WTC11 (cell line): ENCODE measurements around the gene ZNF285. TPM values are rescaled to one million over a fixed set of nuclear protein-coding genes. Genes with fewer than 3 reads are reported as not detected.

Source experiments
- ATAC-seq: fragments of 200-7000 bp; cut with Tn5 transposase; 2 replicates; pipeline ENCODE4 v1.10.0; 2021; ENCODE audit warnings: mild to moderate bottlenecking, moderate library complexity
- Bru-seq: library from RNA; stranded (reverse); fragments of 400-500 nt; gene quantifications from one replicate; lab custom pipeline; 2021; lab: Mats Ljungman, UMichigan
- CTCF ChIA-PET: fragments of 300-600 bp; sonication (Branson Sonifier 250); formaldehyde crosslinking; loops from one replicate; lab custom pipeline; 2021; ENCODE audit warnings: antibody characterized with exemption; lab: Charles Lee
- POLR2A ChIA-PET: fragments of 350-600 bp; sonication (Branson Sonifier 250); formaldehyde crosslinking; loops from one replicate; lab custom pipeline; 2021; ENCODE audit warnings: antibody characterized with exemption; lab: Charles Lee
- DNase-seq: peaks from one replicate; pipeline ENCODE4 v3.0.0; 2021; ENCODE audit warnings: low spot score
- H3K27ac Mint-ChIP-seq: 2 replicates; pipeline ENCODE4 v1.8.0; 2021; ENCODE audit warnings: mixed read lengths
- H3K27me3 Mint-ChIP-seq: 2 replicates; pipeline ENCODE4 v1.8.0; 2021; ENCODE audit warnings: low read depth, mild to moderate bottlenecking, moderate library complexity, mixed read lengths
- H3K36me3 Mint-ChIP-seq: 2 replicates; pipeline ENCODE4 v1.8.0; 2021; ENCODE audit warnings: mixed read lengths
- H3K4me1 Mint-ChIP-seq: 2 replicates; pipeline ENCODE4 v1.8.0; 2022; ENCODE audit warnings: mixed read lengths
- H3K4me3 Mint-ChIP-seq: 2 replicates; pipeline ENCODE4 v1.8.0; 2021; ENCODE audit warnings: mild to moderate bottlenecking, moderate library complexity, mixed read lengths
- H3K9me3 Mint-ChIP-seq: 2 replicates; pipeline ENCODE4 v1.8.0; 2021; ENCODE audit warnings: mixed read lengths
- CBFB ChIP-seq: sonication (generic); formaldehyde crosslinking; IDR thresholded peaks from 2 replicates; pipeline ENCODE4 v1.8.1; 2022; ENCODE audit warnings: mild to moderate bottlenecking, low read depth, missing genetic modification reagents
- ELF4 ChIP-seq: sonication (generic); formaldehyde crosslinking; IDR thresholded peaks from 2 replicates; pipeline ENCODE4 v1.8.1; 2022; ENCODE audit warnings: low read depth, mild to moderate bottlenecking, moderate library complexity, missing genetic modification reagents
- EMX1 ChIP-seq: fragments of 250-450 bp; sonication (Bioruptor Pico); IDR thresholded peaks from 2 replicates; pipeline ENCODE4 v1.8.0; 2021; ENCODE audit warnings: mild to moderate bottlenecking
- FOXK1 ChIP-seq: sonication (generic); formaldehyde crosslinking; IDR thresholded peaks from 2 replicates; pipeline ENCODE4 v1.8.0; 2022; ENCODE audit warnings: mild to moderate bottlenecking, moderate library complexity, missing genetic modification reagents
- GTF2I ChIP-seq: fragments of 250-450 bp; sonication (Bioruptor Pico); conservative IDR thresholded peaks from 2 replicates; pipeline ENCODE4 v1.4.0; 2021; ENCODE audit warnings: mild to moderate bottlenecking
- MAX ChIP-seq: sonication (generic); formaldehyde crosslinking; IDR thresholded peaks from 2 replicates; pipeline ENCODE4 v1.8.0; 2022; ENCODE audit warnings: mild to moderate bottlenecking, missing genetic modification reagents
- NFATC4 ChIP-seq: fragments of 250-450 bp; sonication (Bioruptor Pico); IDR thresholded peaks from 2 replicates; pipeline ENCODE4 v1.9.0; 2021; ENCODE audit warnings: mild to moderate bottlenecking
- NR3C1 ChIP-seq: sonication (generic); formaldehyde crosslinking; conservative IDR thresholded peaks from 2 replicates; pipeline ENCODE4 v1.8.1; 2023; ENCODE audit warnings: low read depth, mild to moderate bottlenecking, missing genetic modification reagents
- PRRX2 ChIP-seq: fragments of 250-450 bp; sonication (Bioruptor Pico); IDR thresholded peaks from 2 replicates; pipeline ENCODE4 v1.8.0; 2021; ENCODE audit warnings: mild to moderate bottlenecking
- SMAD3 ChIP-seq: sonication (generic); formaldehyde crosslinking; IDR thresholded peaks from 2 replicates; pipeline ENCODE4 v1.8.0; 2022; ENCODE audit warnings: missing genetic modification reagents, mild to moderate bottlenecking, borderline replicate concordance
- SP1 ChIP-seq: sonication (generic); formaldehyde crosslinking; conservative IDR thresholded peaks from 2 replicates; pipeline ENCODE4 v1.8.1; 2022; ENCODE audit warnings: missing genetic modification reagents
- TEAD1 ChIP-seq: sonication (generic); formaldehyde crosslinking; IDR thresholded peaks from 2 replicates; pipeline ENCODE4 v1.8.0; 2022; ENCODE audit warnings: mild to moderate bottlenecking, missing genetic modification reagents
- ZNF121 ChIP-seq: sonication (generic); formaldehyde crosslinking; IDR thresholded peaks from 2 replicates; pipeline ENCODE4 v1.8.0; 2023; ENCODE audit warnings: missing genetic modification reagents
- ZNF138 ChIP-seq: sonication (generic); formaldehyde crosslinking; conservative IDR thresholded peaks from 2 replicates; pipeline ENCODE4 v1.8.1; 2022; ENCODE audit warnings: mild to moderate bottlenecking, moderate library complexity, missing genetic modification reagents
- ZNF232 ChIP-seq: sonication (generic); formaldehyde crosslinking; IDR thresholded peaks from 2 replicates; pipeline ENCODE4 v1.8.0; 2022; ENCODE audit warnings: mild to moderate bottlenecking, missing genetic modification reagents
- ZNF263 ChIP-seq: sonication (generic); formaldehyde crosslinking; IDR thresholded peaks from 2 replicates; pipeline ENCODE4 v1.8.1; 2022; ENCODE audit warnings: low read depth, mild to moderate bottlenecking, moderate library complexity, missing genetic modification reagents
- long read RNA-seq, 3 experiments: library from RNA in 1 of 3; library from capped mRNA in 1 of 3; library from polyadenylated mRNA in 1 of 3; unstranded in 2 of 3; stranded (forward) in 1 of 3; transcript quantifications; one replicate each; pipeline ENCODE4 v2.0.0, GENCODE V29; 2021
- total RNA-seq: library from RNA; stranded (reverse); gene quantifications from 3 replicates; pipeline ENCODE4 v1.2.3, GENCODE V29; 2021
- TF ChIP-seq, protein P1 (sequence below): fragments of 250-450 bp; sonication (Bioruptor Pico); IDR thresholded peaks from 2 replicates; pipeline ENCODE4 v1.9.0; 2021; ENCODE audit warnings: mild to moderate bottlenecking
- TF ChIP-seq, protein P2 (sequence below): fragments of 250-450 bp; sonication (Bioruptor Pico); IDR thresholded peaks from 2 replicates; pipeline ENCODE4 v1.8.0; 2021; ENCODE audit warnings: mild to moderate bottlenecking
- TF ChIP-seq, protein P3 (sequence below): fragments of 200-600 bp; IDR thresholded peaks from 2 replicates; pipeline ENCODE4 v1.8.0; 2022; ENCODE audit warnings: antibody characterized with exemption

The ZNF285 gene
- total RNA-seq (1.6 to 3.9 TPM (median 2.6 TPM) in 3 replicates), Bru-seq, nascent RNA (percentile 49 among the genes with signal in this experiment)
- long read RNA-seq, experiment 1, full-length matches to known transcripts, result 4 of 8 reads
- long read RNA-seq, experiment 1, partial matches to known transcripts, result 0 of 8 reads
- long read RNA-seq, experiment 1, other reads (novel, unspliced or antisense), result 4 of 8 reads
- long read RNA-seq, experiment 2, partial matches to known transcripts, result 0 of 1 reads
- long read RNA-seq, experiment 2, other reads (novel, unspliced or antisense), result 1 of 1 reads
- long read RNA-seq, experiment 3, result 0 reads

- Mint-ChIP-seq H3K27me3 (peaks cover 21% of the 10 kb centered on the region), H3K4me1 (no peaks in the 10 kb centered on the region), H3K27ac (peak within 1 kb of the TSS; percentile 52; the same call in 1 of the 2 replicates), H3K4me3 (peak within 1 kb of the TSS; percentile 90), H3K9me3 (peaks cover 67% of the 10 kb centered on the region), H3K36me3 (peaks cover 43% of the 10 kb centered on the region)
- peak; percentile 93 for DNase-seq
- peak; percentile 100 for ATAC-seq
- POLR2A ChIA-PET, result no interaction called here
- CTCF ChIA-PET, result no interaction called here
- TF ChIP-seq PRRX2 (CRISPR knock-in tag) (no peak), ELF4 (no peak), FOXK1 (CRISPR knock-in tag) (0 out of 2 replicates have a peak, but pooled peaks have one; percentile 38), ZNF138 (no peak), ZNF232 (CRISPR knock-in tag) (no peak), MAX (CRISPR knock-in tag) (peak; percentile 30; the same call in 1 of the 2 replicates)
- TF ChIP-seq, all 79 proteins: peak for 2
Measured at GRCh38 chr19:44401139-44402115, at the start of gene ZNF285. Gene ZNF285, minus strand, starts transcription at chr19:44401608. Its CDS starts 4,395 bp downstream, at chr19:44397213.

- DNase-seq (peak; percentile 77), ATAC-seq (peak; percentile 98)
- peaks cover 90% of the 10 kb centered on the region for H3K9me3 Mint-ChIP-seq
- peak within 1 kb of the TSS; percentile 86 for H3K4me3 Mint-ChIP-seq
- ChIA-PET POLR2A (no interaction called here), CTCF (no interaction called here)
- H3K4me1 Mint-ChIP-seq, result no peaks in the 10 kb centered on the region
- H3K27ac Mint-ChIP-seq, result no peak within 1 kb of the TSS
- H3K36me3 Mint-ChIP-seq, result peaks cover 70% of the 10 kb centered on the region
- TF ChIP-seq SP1 (CRISPR knock-in tag), result peak; percentile 25; the same call in 1 of the 2 replicates
- no peak for TF ChIP-seq ZNF138
- H3K27me3 Mint-ChIP-seq, result peaks cover 26% of the 10 kb centered on the region
Measured at GRCh38 chr19:44447916-44448674, 46.7 kb upstream of the ZNF285 start, which contains the start of gene ZNF229. Gene ZNF229, minus strand, starts transcription at chr19:44448472. Its CDS starts 5,625 bp downstream, at chr19:44442847.

- DNase-seq, result no peak
- peaks cover 56% of the 10 kb centered on the region for H3K36me3 Mint-ChIP-seq
- POLR2A ChIA-PET, result no interaction called here
- ATAC-seq, result no peak
- CTCF ChIA-PET, result no interaction called here
- H3K9me3 Mint-ChIP-seq, result peaks cover 75% of the 10 kb centered on the region
- peaks cover 6% of the 10 kb centered on the region for H3K27me3 Mint-ChIP-seq
- H3K4me3 Mint-ChIP-seq, result no peak overlapping the region
- H3K27ac Mint-ChIP-seq, result no peak overlapping the region
- TF ChIP-seq ZNF263 (no peak), FOXK1 (CRISPR knock-in tag) (no peak), TEAD1 (CRISPR knock-in tag) (no peak)
- TF ChIP-seq, protein P1, sequence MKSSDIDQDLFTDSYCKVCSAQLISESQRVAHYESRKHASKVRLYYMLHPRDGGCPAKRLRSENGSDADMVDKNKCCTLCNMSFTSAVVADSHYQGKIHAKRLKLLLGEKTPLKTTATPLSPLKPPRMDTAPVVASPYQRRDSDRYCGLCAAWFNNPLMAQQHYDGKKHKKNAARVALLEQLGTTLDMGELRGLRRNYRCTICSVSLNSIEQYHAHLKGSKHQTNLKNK (CRISPR knock-in tag), result no peak
- H3K4me1 Mint-ChIP-seq, result no peaks in the 10 kb centered on the region
Measured at GRCh38 chr19:44438441-44438840, 37.0 kb upstream of the ZNF285 start.

- ChIA-PET POLR2A (no interaction called here), CTCF (no interaction called here)
- H3K27ac Mint-ChIP-seq, result no peak overlapping the region
- no peaks in the 10 kb centered on the region for H3K4me1 Mint-ChIP-seq
- DNase-seq (no peak), ATAC-seq (no peak)
- no peak overlapping the region for H3K4me3 Mint-ChIP-seq
- peaks cover 67% of the 10 kb centered on the region for H3K36me3 Mint-ChIP-seq
- peaks cover 6% of the 10 kb centered on the region for H3K27me3 Mint-ChIP-seq
- H3K9me3 Mint-ChIP-seq, result peaks cover 79% of the 10 kb centered on the region
- TF ChIP-seq, protein P2, sequence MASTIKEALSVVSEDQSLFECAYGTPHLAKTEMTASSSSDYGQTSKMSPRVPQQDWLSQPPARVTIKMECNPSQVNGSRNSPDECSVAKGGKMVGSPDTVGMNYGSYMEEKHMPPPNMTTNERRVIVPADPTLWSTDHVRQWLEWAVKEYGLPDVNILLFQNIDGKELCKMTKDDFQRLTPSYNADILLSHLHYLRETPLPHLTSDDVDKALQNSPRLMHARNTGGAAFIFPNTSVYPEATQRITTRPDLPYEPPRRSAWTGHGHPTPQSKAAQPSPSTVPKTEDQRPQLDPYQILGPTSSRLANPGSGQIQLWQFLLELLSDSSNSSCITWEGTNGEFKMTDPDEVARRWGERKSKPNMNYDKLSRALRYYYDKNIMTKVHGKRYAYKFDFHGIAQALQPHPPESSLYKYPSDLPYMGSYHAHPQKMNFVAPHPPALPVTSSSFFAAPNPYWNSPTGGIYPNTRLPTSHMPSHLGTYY (CRISPR knock-in tag), result no peak
- no peak for TF ChIP-seq NR3C1 (CRISPR knock-in tag)
- no peak for TF ChIP-seq ZNF121
- no peak for TF ChIP-seq EMX1 (CRISPR knock-in tag)
- TF ChIP-seq NFATC4 (CRISPR knock-in tag), result no peak
- TF ChIP-seq, protein P1 (CRISPR knock-in tag), result no peak
- TF ChIP-seq CBFB (CRISPR knock-in tag), result no peak
- no peak for TF ChIP-seq GTF2I (CRISPR knock-in tag)
- TF ChIP-seq, protein P3, sequence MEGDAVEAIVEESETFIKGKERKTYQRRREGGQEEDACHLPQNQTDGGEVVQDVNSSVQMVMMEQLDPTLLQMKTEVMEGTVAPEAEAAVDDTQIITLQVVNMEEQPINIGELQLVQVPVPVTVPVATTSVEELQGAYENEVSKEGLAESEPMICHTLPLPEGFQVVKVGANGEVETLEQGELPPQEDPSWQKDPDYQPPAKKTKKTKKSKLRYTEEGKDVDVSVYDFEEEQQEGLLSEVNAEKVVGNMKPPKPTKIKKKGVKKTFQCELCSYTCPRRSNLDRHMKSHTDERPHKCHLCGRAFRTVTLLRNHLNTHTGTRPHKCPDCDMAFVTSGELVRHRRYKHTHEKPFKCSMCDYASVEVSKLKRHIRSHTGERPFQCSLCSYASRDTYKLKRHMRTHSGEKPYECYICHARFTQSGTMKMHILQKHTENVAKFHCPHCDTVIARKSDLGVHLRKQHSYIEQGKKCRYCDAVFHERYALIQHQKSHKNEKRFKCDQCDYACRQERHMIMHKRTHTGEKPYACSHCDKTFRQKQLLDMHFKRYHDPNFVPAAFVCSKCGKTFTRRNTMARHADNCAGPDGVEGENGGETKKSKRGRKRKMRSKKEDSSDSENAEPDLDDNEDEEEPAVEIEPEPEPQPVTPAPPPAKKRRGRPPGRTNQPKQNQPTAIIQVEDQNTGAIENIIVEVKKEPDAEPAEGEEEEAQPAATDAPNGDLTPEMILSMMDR, result no peak
- no peak for TF ChIP-seq SMAD3 (CRISPR knock-in tag)
Measured at GRCh38 chr19:44435441-44435840, 34.0 kb upstream of the ZNF285 start.
